Hepatocyte (in vitro differentiated cells): ENCODE results near the gene TAP2.

Experiments
- EZH2phosphoT487 ChIP-seq: fragments of 200-600 bp; sonication (generic); IDR thresholded peaks from one replicate; pipeline ENCODE4 v1.6.1; 2018; ENCODE audit warnings: antibody characterized with exemption, mild to moderate bottlenecking, low read depth, moderate library complexity; ENCODE audit not compliant: unreplicated experiment, severe bottlenecking
- TF ChIP-seq, protein P1 (sequence below): fragments of 200-600 bp; sonication (generic); IDR thresholded peaks from 2 replicates; pipeline ENCODE4 v1.5.1; 2016; ENCODE audit warnings: antibody characterized with exemption, mild to moderate bottlenecking; ENCODE audit not compliant: poor library complexity

DNA sequence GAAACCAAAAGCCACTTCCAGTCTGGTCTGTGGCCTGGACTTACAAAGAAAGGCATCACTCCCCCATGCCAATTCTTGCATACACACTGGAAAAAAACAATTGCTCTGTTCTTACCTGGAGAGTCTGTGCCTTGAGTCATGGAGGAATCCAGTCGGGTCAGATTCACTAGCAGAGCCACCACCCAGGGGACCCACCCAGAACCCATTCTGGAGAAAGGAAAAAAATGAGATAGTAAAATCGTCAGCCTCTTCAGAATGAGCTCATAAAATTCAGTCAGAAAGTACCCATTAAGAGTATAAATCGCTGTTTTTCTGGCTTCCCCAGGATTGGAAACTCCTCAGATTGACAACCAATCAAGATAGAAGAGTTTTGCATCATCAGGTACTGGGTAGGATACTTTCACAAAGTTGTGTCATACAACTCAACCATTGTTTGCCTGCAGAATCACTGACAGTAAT is 21.8 kb downstream of the TAP2 start, which contains the start of gene HLA-DOB:
- TF ChIP-seq EZH2phosphoT487: no peak
- TF ChIP-seq, protein P1, sequence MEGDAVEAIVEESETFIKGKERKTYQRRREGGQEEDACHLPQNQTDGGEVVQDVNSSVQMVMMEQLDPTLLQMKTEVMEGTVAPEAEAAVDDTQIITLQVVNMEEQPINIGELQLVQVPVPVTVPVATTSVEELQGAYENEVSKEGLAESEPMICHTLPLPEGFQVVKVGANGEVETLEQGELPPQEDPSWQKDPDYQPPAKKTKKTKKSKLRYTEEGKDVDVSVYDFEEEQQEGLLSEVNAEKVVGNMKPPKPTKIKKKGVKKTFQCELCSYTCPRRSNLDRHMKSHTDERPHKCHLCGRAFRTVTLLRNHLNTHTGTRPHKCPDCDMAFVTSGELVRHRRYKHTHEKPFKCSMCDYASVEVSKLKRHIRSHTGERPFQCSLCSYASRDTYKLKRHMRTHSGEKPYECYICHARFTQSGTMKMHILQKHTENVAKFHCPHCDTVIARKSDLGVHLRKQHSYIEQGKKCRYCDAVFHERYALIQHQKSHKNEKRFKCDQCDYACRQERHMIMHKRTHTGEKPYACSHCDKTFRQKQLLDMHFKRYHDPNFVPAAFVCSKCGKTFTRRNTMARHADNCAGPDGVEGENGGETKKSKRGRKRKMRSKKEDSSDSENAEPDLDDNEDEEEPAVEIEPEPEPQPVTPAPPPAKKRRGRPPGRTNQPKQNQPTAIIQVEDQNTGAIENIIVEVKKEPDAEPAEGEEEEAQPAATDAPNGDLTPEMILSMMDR: no peak
